T-helper 17 cell (primary cell): Measurements from ENCODE around the gene MRPL1. TPM values are rescaled to one million over a fixed set of nuclear protein-coding genes. Genes with fewer than 3 reads are reported as not detected.

Experiments used
- ATAC-seq: fragments of 150-1000 bp; cut with Tn5 transposase; 2 replicates; pipeline ENCODE4 v1.10.0; 2021; ENCODE audit warnings: mild to moderate bottlenecking, moderate library complexity
- DNase-seq, 3 donors: peaks; one replicate each; pipeline versions ENCODE4 v3.0.0 to v3.0.0-alpha.2; 2020 to 2021
- H3K9me3 ChIP-seq: one replicate; pipeline ENCODE4 v1.7.0; 2013; ENCODE audit warnings: low read length, mild to moderate bottlenecking; ENCODE audit not compliant: control insufficient read depth, poor library complexity, severe bottlenecking
- H3K27ac Mint-ChIP-seq: one replicate; pipeline ENCODE4 v1.8.0; 2022; ENCODE audit warnings: mild to moderate bottlenecking, moderate library complexity, mixed read lengths
- H3K27me3 Mint-ChIP-seq: one replicate; pipeline ENCODE4 v1.8.0; 2022; ENCODE audit warnings: mixed read lengths
- H3K36me3 Mint-ChIP-seq: one replicate; pipeline ENCODE4 v1.8.0; 2022; ENCODE audit warnings: low read depth, mixed read lengths
- H3K4me1 Mint-ChIP-seq: one replicate; pipeline ENCODE4 v1.8.0; 2022; ENCODE audit warnings: mild to moderate bottlenecking, mixed read lengths
- H3K4me3 Mint-ChIP-seq: one replicate; pipeline ENCODE4 v1.8.0; 2022; ENCODE audit warnings: mild to moderate bottlenecking, moderate library complexity, mixed read lengths
- total RNA-seq, 4 donors: library from RNA in 2 of 4; stranded (reverse) in 2 of 4; gene quantifications; one replicate each; pipeline ENCODE4 v1.2.3 and lab custom pipeline; 2022 to 2026

Gene MRPL1
- total RNA-seq, 2 donors from 2014 or later, result 15.4 to 19.0 TPM

DNA sequence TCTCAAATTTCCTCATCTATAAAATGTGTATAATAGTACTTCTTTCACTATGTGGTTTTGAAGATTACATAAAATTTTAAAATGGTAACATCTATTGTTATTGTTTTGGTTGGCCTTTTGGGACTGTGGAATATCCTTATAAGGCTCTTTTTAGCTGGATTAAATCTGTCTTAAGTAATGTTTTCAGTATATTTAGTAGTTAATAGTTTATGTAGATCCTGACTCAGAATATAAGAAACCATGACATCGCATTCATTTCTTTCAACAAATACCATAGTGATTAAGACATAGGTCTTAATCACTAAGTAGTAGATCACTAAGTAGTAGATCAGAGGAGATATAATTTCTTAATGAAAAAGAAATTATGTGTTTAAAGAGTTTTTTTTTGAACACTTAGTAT, 48.5 kb downstream of the MRPL1 start:
- DNase-seq (no peak), ATAC-seq (no peak)
- no peaks in the 10 kb centered on the region for H3K9me3 ChIP-seq
- Mint-ChIP-seq H3K4me3 (no peak overlapping the region), H3K27me3 (no peaks in the 10 kb centered on the region), H3K27ac (no peak overlapping the region), H3K4me1 (peaks cover 6% of the 10 kb centered on the region), H3K36me3 (peaks cover 8% of the 10 kb centered on the region)

DNA sequence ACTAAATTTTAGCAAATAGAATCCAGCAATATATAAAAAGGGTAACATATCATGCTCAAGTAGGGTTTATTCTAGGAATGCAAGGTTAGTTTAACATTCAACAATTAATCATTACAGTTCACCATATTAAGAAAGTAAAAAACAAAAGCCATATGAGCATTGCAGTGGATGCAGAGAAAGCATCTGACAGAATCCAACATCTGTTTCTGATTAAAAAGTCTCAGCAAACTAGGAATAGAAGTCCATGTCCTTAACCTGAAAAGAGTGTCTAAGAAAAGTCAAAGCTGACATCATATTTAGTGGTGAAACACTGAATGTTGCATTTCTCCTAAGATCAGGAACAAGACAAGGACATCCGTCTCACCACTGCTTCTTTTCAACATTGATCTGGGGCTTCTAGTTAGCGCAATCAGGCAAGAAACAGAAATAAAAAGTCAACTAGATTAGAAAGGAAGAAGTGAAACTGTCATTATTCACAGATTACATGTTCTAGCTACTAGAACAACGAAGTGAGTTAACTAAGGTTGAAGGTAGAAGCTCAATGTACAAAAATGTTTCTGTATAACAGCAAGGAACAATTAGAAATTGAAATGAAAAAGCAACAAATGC, 49.3 kb downstream of the MRPL1 start:
- Mint-ChIP-seq H3K4me3 (no peak overlapping the region), H3K27me3 (no peaks in the 10 kb centered on the region), H3K4me1 (peaks cover 3% of the 10 kb centered on the region), H3K36me3 (peaks cover 5% of the 10 kb centered on the region), H3K27ac (no peak overlapping the region)
- ATAC-seq, result no peak
- H3K9me3 ChIP-seq, result no peaks in the 10 kb centered on the region
- no peak for DNase-seq

DNA sequence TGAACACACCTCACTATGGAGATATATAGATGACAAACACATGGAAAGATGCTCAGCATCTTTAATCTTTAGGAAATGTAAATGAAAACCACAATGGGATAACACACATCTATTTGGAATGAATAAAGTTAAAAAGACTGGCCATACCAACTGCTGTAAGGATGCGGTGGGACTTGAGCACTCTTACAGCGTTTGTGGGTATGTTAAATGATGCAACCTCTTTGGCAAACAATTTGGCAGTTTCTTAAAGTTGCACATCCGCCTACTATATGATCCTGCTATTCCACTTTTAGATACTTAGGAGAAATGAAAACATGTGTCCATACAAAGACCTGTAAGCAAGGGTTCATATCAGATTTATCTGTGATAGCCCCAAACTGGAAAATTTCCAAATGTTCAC, 50.7 kb downstream of the MRPL1 start:
- H3K9me3 ChIP-seq, result no peaks in the 10 kb centered on the region
- Mint-ChIP-seq H3K27ac (no peak overlapping the region), H3K36me3 (peaks cover 2% of the 10 kb centered on the region), H3K27me3 (no peaks in the 10 kb centered on the region), H3K4me3 (no peak overlapping the region), H3K4me1 (peaks cover 5% of the 10 kb centered on the region)
- DNase-seq, result no peak
- no peak for ATAC-seq

DNA sequence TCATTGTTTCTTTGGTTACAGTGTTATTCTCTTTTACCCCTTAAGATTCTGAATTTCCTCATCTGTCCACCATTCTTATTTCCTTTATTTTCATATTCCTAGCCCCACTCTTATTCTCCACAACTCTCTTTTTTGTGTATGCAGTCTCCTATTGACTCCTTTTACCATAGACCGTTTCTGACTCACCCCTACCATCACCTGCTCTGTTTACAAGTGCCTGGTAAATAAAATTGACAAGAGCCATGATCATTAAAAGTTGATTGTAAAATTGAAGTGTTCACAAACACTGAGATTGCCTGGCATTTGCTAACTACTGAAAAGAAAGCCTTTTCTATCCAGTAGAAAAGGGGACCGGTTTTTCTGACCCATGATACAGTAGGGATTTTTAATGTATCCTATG, 54.4 kb downstream of the MRPL1 start:
- Mint-ChIP-seq H3K4me3 (no peak overlapping the region), H3K27ac (no peak overlapping the region)
- no peaks in the 10 kb centered on the region for H3K9me3 ChIP-seq

DNA sequence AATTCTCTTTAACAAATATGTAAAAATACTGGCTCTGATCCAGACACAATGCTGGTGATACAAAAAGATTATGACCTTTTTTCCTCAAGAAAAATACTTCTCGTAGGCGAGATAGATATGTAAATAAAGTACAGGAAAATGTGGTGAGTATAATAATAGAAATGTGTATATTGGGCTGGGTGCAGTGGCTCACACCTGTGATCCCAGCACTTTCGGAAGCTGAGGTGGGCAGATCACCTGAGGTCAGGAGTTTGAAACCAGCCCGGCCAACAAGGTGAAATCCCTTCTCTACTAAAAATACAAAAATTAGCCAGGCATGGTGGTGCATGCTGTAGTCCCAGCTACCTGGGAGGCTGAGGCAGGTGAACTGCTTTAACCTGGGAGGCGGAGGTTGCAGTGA, 55.0 kb downstream of the MRPL1 start:
- Mint-ChIP-seq H3K27ac (no peak overlapping the region), H3K36me3 (peaks cover 7% of the 10 kb centered on the region), H3K4me3 (no peak overlapping the region), H3K4me1 (peaks cover 5% of the 10 kb centered on the region), H3K27me3 (no peaks in the 10 kb centered on the region)
- DNase-seq (no peak), ATAC-seq (no peak)
- no peaks in the 10 kb centered on the region for H3K9me3 ChIP-seq

More for the DNA sequence above, 54.4 kb downstream of the MRPL1 start:
- no peak for DNase-seq
- peaks cover 5% of the 10 kb centered on the region for H3K4me1 Mint-ChIP-seq
- H3K36me3 Mint-ChIP-seq, result peaks cover 4% of the 10 kb centered on the region
- H3K27me3 Mint-ChIP-seq, result no peaks in the 10 kb centered on the region
- ATAC-seq, result no peak

DNA sequence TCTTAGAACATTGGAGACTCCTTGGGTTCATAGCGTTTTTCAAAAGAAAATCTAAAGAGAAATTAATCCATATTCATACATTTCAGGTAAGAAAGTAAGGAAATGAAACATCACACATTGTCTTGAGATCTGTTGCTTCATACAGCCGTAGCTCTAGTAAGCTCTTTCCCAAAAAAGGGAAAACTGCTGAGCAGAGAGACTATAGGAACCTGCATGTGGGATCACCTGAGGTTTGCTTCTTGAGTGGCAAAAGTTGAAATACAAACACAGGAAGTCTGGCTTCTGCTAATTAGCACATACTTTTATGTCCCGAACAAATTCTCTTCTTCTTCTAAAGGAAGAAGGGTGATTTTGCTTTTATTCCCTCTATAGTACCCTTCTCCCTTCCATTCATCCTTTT, 57.7 kb downstream of the MRPL1 start:
- H3K9me3 ChIP-seq, result no peaks in the 10 kb centered on the region
- H3K36me3 Mint-ChIP-seq, result peaks cover 7% of the 10 kb centered on the region
- no peak overlapping the region for H3K27ac Mint-ChIP-seq
- no peak for ATAC-seq
- no peak overlapping the region for H3K4me3 Mint-ChIP-seq
- no peak for DNase-seq
- H3K4me1 Mint-ChIP-seq, result peaks cover 3% of the 10 kb centered on the region
- H3K27me3 Mint-ChIP-seq, result no peaks in the 10 kb centered on the region

DNA sequence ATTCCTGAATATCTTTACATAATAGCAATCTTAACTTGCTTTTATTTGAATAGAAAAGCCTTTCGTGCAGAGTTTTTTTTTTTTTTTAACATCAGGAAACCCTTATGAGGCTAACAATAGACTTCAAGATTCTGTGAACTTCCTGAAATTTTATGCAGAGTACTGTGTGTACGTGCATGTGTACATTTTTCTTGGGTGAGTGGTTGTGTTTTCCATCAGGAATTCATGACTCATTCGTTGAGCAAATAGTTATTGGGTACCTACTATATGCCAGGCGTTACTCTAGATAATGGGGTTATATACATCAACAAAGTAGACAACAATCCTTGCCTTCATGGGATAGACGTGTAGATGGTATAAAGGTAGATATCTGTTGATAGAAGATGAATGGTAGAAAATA, 59.1 kb downstream of the MRPL1 start:
- H3K4me1 Mint-ChIP-seq, result peaks cover 3% of the 10 kb centered on the region

DNA sequence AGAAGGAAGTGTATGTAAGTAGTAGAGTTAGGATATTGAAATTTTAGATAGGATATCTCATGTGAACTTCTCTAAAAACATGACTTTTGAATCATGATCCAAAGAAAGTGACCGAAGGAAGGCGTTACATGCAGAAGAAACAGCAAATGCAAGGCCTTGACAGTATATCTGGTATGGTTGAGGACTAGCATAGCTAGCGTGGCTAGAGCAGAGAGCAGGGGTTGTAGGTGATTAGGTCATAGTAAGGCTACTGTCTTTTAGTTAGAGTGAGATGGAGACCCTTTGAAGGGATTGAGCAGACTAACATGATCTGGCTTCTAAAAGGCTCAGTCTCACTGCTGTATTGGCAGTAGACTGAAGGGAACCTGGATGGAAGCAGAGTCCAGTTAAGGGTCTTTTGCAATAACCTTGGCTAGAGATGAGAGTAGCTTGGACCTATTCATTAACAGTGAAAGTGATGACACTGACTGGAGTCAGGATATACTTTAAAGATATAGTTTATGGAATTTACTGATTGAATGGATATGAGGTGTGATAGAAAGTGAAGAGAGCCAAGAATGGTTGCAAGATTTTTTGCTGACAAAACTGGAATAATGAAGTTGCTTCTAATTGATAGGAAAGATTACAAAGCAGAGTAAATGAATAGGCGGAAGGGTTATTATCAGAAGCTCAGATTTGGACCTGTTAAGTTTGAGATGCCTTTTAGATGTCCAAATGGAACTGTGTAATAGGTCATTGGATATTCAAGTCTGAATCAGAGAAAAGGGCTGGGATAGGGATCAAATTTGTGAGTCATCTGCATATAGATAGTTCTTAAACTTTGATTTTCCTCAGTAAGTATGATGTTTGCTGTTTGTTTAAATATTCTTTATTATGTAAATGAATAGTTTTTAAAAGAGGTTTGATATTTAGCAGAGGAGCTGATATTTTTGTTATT, 59.8 kb downstream of the MRPL1 start:
- H3K27me3 Mint-ChIP-seq, result no peaks in the 10 kb centered on the region
- ATAC-seq, result no peak
- no peaks in the 10 kb centered on the region for H3K4me1 Mint-ChIP-seq
- peaks cover 12% of the 10 kb centered on the region for H3K36me3 Mint-ChIP-seq
- DNase-seq, result no peak
- H3K9me3 ChIP-seq, result no peaks in the 10 kb centered on the region
- no peak overlapping the region for H3K4me3 Mint-ChIP-seq
- H3K27ac Mint-ChIP-seq, result no peak overlapping the region

More for the DNA sequence above, 59.1 kb downstream of the MRPL1 start:
- H3K9me3 ChIP-seq, result no peaks in the 10 kb centered on the region
- H3K36me3 Mint-ChIP-seq, result peaks cover 11% of the 10 kb centered on the region
- H3K27ac Mint-ChIP-seq, result no peak overlapping the region
- DNase-seq (no peak), ATAC-seq (no peak)
- no peak overlapping the region for H3K4me3 Mint-ChIP-seq
- H3K27me3 Mint-ChIP-seq, result no peaks in the 10 kb centered on the region

DNA sequence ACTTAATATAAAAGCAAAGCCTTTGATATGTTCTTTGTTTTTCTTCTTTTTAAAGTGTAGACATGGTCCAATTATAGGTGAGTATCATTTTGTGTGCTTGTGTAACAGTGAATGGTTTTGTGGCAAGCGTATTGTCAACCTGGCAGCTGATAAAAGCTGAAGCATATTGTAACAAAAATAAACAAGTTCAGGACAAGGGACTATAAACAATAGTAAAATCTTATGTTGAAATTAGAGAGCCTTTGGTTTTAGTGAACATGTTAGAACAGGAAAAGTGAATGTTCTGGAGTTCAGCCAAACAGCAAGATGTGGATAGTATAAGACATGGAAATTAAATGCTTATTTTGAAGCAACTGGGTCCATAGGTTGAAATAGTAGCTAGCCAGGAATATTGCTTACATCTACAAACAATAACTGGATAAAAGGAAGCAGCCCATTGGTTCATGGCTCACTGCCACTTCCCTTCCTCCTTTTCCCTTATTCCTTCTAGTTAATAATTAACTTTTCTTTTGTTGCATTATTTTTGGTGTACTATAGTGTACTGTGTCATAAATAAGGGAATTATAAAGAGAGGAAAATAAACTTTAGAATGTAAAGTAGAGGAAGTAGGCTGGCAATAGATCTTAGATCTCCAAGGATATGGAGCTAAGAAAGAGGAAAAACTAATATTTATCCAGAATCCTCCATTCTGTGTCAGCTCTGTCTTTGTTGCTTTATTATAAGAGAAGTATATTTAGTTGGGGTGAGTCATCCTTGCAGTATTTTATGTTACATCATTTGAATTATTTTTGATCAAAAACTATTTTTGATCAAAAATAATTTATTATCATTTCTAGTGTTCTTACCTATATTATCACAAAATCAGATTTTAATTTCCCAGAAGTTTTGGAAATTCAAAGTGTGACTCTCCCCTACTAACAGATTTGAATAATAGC, 65.6 kb downstream of the MRPL1 start:
- DNase-seq (no peak), ATAC-seq (no peak)
- H3K4me1 Mint-ChIP-seq, result peaks cover 2% of the 10 kb centered on the region
- H3K36me3 Mint-ChIP-seq, result peaks cover 12% of the 10 kb centered on the region
- no peaks in the 10 kb centered on the region for H3K27me3 Mint-ChIP-seq
- no peak overlapping the region for H3K4me3 Mint-ChIP-seq
- no peaks in the 10 kb centered on the region for H3K9me3 ChIP-seq
- H3K27ac Mint-ChIP-seq, result no peak overlapping the region

DNA sequence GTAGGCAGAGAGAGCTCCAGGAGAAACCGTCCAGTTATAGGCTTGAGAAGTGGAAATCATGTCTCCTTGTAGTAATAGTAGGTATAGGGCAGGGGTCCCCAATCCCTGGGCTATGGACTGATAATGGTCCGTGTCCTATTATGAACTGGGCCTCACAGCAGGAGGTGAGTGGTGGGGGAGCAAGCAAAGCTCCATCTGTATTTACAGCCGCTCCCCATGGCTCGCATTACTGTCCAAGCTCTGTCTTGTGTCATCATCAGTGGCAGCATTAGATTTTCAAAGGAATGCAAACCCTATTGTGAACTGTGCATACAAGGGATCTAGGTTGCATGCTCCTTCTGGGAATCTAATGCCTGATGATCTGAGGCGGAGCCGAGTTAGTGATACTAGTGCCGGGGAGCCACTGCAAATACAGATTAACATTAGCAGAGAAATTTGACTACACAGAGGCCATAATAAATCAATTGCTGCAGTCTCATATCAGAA, 67.6 kb downstream of the MRPL1 start:
- peaks cover 12% of the 10 kb centered on the region for H3K36me3 Mint-ChIP-seq
- ATAC-seq (no peak), DNase-seq (no peak)
- H3K27ac Mint-ChIP-seq, result no peak overlapping the region
- H3K27me3 Mint-ChIP-seq, result no peaks in the 10 kb centered on the region
- no peaks in the 10 kb centered on the region for H3K9me3 ChIP-seq
- H3K4me1 Mint-ChIP-seq, result peaks cover 2% of the 10 kb centered on the region
- H3K4me3 Mint-ChIP-seq, result no peak overlapping the region

DNA sequence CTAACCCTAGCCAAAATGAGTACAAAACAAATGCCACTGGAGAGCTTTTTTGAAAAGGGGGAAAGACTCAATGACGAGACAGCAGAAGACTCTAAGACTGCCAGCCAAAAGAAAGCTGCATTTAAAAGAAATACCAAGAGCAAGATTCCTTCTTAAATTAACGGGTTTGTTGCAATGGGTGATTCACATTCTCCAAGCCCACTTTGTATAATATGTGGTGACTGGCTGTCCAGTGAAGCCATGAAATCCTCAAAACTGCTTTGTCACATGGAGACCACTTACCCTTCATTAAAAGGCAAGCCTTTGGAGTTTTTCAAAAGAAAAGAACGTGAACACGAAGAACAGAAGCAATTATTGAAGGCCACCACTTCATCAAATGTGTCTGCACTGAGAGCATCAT, 68.2 kb downstream of the MRPL1 start:
- ATAC-seq (no peak), DNase-seq (no peak)
- Mint-ChIP-seq H3K36me3 (peaks cover 12% of the 10 kb centered on the region), H3K4me3 (no peak overlapping the region), H3K4me1 (peaks cover 2% of the 10 kb centered on the region), H3K27ac (no peak overlapping the region), H3K27me3 (no peaks in the 10 kb centered on the region)
- no peaks in the 10 kb centered on the region for H3K9me3 ChIP-seq

DNA sequence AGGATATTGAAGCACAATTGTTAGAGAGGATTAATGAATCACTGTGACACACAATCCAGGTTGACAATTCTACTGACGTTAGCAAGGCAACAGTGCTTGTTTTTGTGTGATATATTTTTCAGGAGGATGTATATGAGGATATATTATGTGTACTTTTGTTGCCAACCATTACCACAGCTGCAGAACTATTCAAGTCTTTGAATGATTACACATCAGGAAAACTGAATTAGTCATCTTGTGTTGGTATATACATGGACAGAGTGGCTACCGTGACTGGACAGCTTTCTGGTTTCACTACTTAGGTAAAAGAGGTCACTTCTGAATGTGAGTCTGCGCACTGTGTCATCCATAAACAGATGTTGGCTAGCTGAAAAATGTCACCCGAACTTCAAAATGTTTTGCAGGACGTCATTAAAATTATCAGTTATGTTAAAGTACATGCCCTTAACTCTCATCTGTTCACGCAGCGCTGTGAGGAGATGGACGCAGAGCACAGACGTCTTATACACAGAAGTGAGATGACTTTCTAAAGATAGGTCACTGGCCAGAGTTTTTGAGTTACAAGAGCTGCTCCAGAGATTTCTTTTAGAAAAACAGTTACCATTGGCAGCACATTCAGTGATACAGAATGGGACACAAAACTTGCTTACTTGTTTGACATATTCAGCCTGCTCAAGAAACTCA, 69.0 kb downstream of the MRPL1 start:
- H3K27ac Mint-ChIP-seq, result no peak overlapping the region
- no peaks in the 10 kb centered on the region for H3K27me3 Mint-ChIP-seq
- DNase-seq (no peak), ATAC-seq (no peak)
- H3K4me1 Mint-ChIP-seq, result peaks cover 2% of the 10 kb centered on the region
- H3K36me3 Mint-ChIP-seq, result peaks cover 7% of the 10 kb centered on the region
- no peak overlapping the region for H3K4me3 Mint-ChIP-seq
- no peaks in the 10 kb centered on the region for H3K9me3 ChIP-seq
